Stimulated activated CD4-positive, alpha-beta T cell treated with anti-CD3 and anti-CD28 coated beads, Interleukin-1b, Interleukin-23, amount 100 ng/mL, for 4 hours (primary cell): ENCODE data around the gene RPS2.
A peak's percentile ranks its signal among the peaks of the same experiment; 100 is the strongest.
"Not testable (repeated sequence)": the region's sequence is repeated elsewhere in the genome, so short reads cannot be mapped to it uniquely, and the experiment has no call there.

Experiments used
- DNase-seq, 2 donors: peaks; one replicate each; pipeline ENCODE4 v3.0.0-alpha.2; 2020; ENCODE audit warnings: low read depth in 2 of 2

The RPS2 gene

GRCh38 chr16:1962161-1963153, 2.2 kb downstream of the RPS2 start:
- DNase-seq = not testable (repeated sequence)

- no peak for DNase-seq
Measured at GRCh38 chr16:1961651-1962067, 3.0 kb downstream of the RPS2 start.

DNA sequence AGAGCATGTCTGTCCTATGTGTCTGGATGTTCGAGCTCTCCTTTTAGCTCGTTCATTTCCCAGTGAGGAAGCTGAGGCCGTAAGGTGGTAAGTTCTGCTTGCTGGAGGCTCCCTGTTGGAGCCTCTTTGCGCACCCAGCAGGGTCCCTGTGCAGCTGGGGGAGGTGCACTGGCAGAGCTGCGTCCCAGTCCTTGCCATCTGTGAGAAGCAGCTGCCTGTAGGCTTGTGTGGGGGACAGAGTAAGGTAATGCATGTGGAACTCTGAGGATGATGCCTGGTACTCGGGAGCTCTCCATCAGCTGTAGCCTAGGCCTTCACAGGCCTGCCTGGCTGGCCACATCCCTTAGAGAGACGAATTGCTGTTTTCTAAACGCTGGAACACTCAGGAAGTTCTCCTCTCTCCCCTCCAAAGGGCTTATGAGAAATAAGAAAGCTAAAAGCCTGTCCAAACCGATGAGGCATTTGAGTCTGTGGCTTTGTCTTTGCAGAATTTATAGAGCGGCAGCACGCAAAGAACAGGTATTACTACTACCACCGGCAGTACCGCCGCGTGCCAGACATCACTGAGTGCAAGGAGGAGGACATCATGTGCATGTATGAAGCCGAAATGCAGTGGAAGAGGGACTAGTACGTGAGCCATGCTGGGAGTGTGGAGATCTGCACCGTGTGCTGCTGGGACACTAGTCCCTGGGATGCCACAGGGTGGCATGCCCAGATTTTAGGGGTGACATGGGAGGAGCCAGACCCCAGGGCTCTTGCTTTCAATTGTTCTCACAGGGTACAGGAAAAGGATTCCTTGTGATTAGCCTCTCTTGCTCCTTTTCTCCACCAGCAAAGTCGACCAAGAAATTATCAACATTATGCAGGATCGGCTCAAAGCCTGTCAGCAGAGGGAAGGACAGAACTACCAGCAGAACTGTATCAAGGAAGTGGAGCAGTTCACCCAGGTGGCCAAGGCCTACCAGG, 3.7 kb downstream of the RPS2 start:
- peak; percentile 30 to 45 for DNase-seq

DNA sequence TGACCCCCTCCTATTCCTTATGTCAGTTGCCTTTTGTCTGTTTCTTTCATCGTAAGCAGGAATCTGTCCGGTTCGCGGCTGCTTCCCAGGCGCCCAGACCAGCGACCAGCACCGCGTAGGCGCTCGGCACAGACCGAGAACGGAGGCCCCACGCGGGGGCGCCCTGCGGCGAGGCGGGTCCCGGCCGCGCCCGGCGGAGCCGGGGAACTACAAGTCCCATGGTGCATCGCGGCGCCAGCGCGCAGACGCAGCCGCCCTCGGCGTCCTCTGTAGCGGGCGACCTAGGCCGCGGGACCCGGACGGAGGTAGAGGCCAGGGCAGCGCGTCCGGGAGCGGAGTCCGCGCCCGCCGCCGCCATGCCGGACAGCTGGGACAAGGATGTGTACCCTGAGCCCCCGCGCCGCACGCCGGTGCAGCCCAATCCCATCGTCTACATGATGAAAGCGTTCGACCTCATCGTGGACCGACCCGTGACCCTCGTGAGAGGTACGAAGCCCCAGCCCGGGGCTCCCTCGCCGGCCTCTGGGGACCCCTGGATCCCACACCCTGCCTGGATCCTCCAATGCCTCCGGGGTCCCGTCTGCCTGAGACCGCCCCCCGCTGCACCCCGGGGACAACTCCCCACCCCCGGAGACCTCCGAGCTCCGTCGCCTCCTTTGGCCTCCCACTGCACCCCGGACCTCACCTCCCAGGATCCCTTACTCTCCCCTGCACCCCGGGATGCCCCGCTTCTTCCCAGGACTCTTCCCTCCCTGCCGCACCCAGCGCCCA, 5.2 kb downstream of the RPS2 start, which contains the start of gene NDUFB10:
TSS of gene NDUFB10 (plus strand) at position 270 of the 771 bp plus-strand sequence. CDS start at position 357, 87 bp downstream.
- DNase-seq = peak; percentile 86 to 94

DNA sequence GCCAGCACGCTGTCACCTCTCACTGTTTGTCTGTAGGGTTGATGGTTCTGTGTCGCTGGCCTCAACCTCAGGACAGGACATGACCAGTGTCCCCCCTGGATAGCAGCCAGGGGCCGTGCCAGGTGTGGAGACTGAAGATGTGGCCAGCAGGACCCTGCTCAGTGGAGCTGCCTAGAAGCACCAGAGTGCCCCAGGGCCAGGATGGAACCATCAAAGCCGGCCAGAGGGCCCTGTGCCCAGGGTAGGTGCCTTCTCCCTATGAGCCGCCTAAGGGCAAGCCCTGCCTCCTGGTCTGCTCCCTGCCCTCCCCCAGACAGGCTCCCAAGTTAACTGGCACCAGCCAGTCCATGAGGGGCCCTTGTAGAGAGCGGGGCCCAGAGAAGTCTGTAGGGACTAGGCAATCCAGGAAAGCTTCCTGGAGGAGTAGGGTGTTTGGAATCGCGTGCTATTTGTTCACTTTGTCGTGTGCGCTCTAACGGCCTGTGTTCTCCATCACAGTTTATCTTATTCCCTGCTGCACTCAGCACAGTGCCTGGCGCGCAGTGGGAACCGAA, 5.8 kb downstream of the RPS2 start:
- no peak for DNase-seq

DNA sequence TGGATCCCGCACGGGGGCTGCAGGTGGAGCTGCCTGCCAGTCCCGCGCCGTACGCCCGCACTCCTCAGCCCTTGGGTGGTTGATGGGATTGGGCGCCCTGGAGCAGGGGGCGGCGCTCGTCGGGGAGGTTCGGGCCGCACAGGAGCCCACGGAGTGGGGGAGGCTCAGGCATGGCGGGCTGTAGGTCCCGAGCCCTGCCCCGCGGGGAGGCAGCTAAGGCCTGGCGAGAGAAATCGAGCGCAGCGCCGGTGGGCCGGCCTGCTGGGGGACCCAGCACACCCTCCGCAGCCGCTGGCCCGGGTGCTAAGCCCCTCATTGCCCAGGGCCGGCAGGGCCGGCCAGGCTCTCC, 6.5 kb downstream of the RPS2 start:
- DNase-seq = not testable (repeated sequence)

- DNase-seq = not testable (repeated sequence)
Measured at GRCh38 chr16:1957434-1958142, 7.0 kb downstream of the RPS2 start.

DNA sequence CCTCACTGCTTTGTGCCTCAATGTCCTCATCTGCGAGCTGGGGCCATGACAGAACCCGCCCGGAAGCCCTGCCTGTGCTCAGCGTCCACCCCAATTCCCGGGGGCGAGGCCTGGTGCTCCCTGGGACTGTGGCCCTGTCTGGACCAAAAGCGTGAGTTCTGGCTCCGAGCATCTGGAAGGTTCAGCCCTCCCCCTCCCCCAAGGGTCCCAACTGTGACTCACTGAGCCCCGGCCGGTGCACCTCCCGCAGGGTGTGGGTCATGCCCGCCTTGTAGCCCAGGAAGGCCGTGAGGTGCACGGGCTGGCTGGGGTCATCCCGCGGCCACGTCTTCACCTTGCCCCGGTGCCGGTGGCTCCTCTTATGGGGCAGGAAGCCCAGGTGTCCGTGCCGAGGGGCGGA, 10.9 kb downstream of the RPS2 start:
- no peak for DNase-seq

GRCh38 chr16:1950559-1950958, 14.1 kb downstream of the RPS2 start:
- no peak for DNase-seq

- no peak for DNase-seq
Measured at GRCh38 chr16:1950047-1950446, 14.6 kb downstream of the RPS2 start.

- no peak for DNase-seq
Measured at GRCh38 chr16:1949507-1949906, 15.1 kb downstream of the RPS2 start.

- no peak for DNase-seq
Measured at GRCh38 chr16:1947369-1947670, 17.3 kb downstream of the RPS2 start.

DNA sequence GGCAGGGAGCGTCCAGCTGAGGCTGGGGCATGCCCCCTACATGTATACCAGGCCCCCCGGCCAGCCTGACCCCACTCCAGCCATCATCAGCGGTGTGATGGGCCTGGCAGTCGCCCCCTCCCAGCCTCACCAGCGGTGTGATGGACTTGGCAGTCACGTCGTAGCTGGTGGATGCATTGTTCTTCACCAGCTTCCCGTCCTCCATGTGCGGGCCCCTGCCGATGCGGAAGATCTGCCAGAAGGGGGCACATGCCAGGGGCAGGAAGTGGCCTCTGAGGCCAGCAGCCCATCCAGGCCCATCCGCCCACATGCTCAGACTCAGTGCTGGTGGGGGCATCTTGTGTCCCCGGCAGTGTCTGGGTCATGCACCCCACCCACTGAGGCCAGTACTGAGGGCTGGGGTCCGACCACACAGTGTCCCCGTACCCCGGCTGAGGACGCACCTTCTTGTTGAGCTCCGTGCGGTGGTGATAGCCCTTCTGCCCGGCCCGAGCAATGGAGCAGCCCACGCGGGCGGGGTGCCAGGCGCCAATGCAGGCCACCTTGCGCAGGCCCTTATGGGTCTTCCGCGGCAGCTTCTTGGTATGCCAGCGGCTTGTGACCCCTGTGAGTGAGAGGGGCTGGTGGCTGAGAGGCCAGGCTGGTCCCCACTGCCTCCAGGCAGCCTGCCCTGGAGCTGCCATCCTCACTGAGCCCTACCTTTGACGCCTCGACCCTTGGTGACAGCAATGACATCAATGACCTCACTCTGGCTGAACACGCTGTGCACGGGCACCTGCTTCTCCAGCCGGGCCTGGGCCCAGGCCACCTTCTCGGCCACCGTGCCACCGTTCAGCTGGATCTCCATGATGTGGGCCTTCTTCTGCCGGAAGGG, 17.9 kb downstream of the RPS2 start:
- DNase-seq = no peak

- no peak for DNase-seq
Measured at GRCh38 chr16:1945559-1946391, 18.9 kb downstream of the RPS2 start.

- no peak for DNase-seq
Measured at GRCh38 chr16:1944612-1945199, 19.9 kb downstream of the RPS2 start.

DNA sequence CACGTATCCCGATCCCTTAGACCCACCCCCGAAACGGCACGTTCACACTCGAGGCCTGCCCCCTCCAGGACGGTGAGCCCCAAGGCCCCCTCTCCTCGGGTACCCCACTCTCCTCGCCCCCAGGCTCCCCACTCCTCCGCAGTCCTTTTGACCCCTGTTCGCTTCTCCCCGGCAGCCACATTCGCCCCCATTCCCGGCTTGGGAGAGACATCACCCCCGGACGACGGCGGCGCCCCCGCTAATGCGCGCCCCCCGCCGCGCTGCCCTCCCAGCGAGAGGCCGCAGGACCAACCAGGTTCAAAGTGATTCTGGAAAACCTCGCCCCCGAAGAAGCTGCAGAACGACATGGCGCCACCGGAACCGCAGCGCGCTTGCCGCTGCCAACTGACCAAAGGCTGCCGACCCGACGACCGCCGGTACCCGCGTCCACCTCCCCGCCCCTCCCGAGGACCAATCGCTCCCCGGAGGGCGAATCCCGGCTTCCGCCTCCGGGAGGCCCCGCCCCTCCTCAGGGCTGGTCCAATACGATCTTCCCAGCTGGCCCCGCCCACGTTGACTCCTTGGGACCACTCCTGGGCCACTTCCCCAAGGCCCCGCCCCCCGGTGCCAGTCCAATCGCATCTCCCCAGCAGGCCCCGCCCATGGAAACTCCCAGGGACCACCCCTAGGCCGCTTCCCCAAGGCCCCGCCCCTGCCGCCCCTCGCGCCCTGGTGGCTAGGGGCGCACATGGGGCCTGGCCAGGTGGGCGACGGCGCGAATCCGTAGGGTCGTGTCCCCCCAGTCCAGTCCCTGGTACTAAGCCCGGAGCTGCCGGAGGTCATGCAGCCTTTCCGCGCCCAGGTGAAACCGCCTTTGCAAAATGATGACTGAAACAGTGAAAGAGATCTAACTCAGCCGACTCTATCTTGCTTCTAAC, 21.6 kb downstream of the RPS2 start, which contains the start of gene MSRB1:
TSS of gene MSRB1 (minus strand) at position 390 of the 917 bp plus-strand sequence. CDS start at position 347, 43 bp downstream.
- DNase-seq = peak; percentile 97 to 99
